Measurements from ENCODE around the gene CTTN. TPM values are rescaled to one million over a fixed set of nuclear protein-coding genes. Genes with fewer than 3 reads are reported as not detected.

Gene CTTN
- total RNA-seq, 1 experiment from 2014 or later, result 448 TPM

DNA sequence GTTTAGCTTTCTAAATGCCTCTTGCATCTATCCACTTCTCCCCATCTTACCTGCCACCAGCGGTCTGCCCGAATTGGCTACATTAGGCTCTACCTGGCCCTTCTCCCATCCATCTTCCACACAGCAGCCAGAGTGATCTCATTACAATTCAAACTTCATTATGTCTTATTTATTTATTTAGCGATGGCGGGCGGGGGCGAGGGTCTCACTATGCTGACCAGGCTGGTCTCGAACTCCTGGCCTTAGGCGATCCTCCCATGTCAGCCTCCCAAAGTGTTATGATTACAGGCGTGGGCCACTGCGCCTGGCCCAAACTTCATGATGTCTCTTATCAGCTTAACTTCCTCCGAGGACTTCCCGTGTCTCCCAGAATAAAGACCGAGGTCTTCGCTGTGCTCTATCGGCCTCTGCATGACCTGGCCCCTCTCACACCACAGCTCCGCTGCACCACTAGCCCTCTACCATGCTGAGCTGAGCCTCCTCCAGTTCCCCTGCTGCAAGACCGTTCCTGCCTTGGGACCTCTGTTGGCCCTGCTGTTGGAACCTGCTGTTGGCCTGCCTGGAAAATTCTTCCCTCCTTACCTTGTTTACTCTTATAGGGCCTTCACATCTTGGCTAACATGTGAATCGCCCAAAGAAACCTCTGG, 870 bp upstream of the CTTN start:
- BruUV-seq (replicated peaks), result TSS peak; percentile 48
- no peak for DNase-seq
- intact Hi-C loops (cut with micrococcal nuclease; ENCODE audit: unreplicated experiment), result no loop called here
- Mint-ChIP-seq H3K27ac (ENCODE audit: unreplicated experiment) (peak overlapping the region; percentile 97), H3K36me3 (ENCODE audit: insufficient read depth, unreplicated experiment) (peaks cover 57% of the 10 kb centered on the region), H3K4me3 (ENCODE audit: low read depth, unreplicated experiment) (peak overlapping the region; percentile 99), H3K9me3 (ENCODE audit: low read depth, unreplicated experiment) (no peaks in the 10 kb centered on the region), H3K4me1 (ENCODE audit: low read depth, unreplicated experiment) (peaks cover 19% of the 10 kb centered on the region), H3K27me3 (ENCODE audit: unreplicated experiment) (no peaks in the 10 kb centered on the region)
- no peak for TF ChIP-seq CTCF (IDR thresholded peaks at IDR 0.05; ENCODE audit: unreplicated experiment)
- CTCF ChIA-PET, result no interaction called here

DNA sequence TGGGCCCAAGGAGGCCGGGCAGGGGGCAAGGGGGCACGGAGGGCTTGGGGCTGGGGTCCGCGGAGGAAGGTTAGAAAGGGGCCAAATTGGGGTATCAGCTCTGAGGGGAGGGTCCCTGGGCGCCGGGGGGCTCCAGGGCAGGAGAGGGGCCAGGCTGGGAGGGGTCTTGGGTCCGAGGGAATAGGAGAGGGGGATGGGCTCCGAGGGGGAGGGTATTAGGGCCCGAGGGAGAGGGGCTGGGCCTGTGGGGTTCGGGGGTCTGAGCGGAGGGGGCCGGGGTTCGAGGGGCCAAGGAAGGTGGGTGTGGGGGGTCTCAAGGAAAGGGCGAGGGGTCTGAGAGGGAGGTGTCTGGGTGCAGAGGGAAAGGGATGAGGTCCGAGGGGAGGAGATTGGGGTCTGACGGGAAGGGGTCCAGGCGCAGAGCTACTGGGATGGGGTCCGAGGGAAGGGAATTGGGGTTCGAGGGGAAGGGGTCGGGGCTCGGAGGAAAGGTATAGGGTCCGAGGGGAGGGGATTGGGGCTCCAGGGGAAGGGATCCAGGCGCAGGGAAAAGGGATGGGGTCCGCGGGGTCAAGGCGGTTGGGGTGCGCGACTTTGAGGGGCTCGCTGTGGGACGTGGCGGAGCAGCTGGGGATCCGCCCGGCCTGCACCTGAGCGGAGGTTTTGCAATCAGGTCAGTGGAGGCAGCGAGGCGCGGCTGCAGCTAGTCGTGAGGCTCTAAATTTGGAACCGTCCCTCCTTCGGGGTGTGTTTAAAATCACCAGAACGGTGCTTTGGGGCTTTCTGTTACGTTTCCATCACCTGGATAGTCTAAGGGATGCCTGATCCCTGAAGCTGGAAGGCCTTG, 728 bp downstream of the CTTN start:
- Mint-ChIP-seq H3K4me1 (ENCODE audit: low read depth, unreplicated experiment) (peaks cover 24% of the 10 kb centered on the region), H3K9me3 (ENCODE audit: low read depth, unreplicated experiment) (no peaks in the 10 kb centered on the region), H3K27ac (ENCODE audit: unreplicated experiment) (peak overlapping the region; percentile 96), H3K4me3 (ENCODE audit: low read depth, unreplicated experiment) (peak overlapping the region; percentile 99), H3K27me3 (ENCODE audit: unreplicated experiment) (no peaks in the 10 kb centered on the region), H3K36me3 (ENCODE audit: insufficient read depth, unreplicated experiment) (peaks cover 63% of the 10 kb centered on the region)
- TF ChIP-seq CTCF (IDR thresholded peaks at IDR 0.05; ENCODE audit: unreplicated experiment), result no peak
- intact Hi-C loops (cut with micrococcal nuclease; ENCODE audit: unreplicated experiment), result no loop called here
- peak; percentile 43 for DNase-seq
- CTCF ChIA-PET, result interaction anchor here (0.6 kb wide), 1 partner anchor 9 kb away, joined by 6 read pairs; no protein-coding TSS in a partner anchor
- no TSS peak for BruUV-seq (replicated peaks)

GRCh38 chr11:70399681-70400112, 1.4 kb downstream of the CTTN start:
- peaks cover 24% of the 10 kb centered on the region for H3K4me1 Mint-ChIP-seq (ENCODE audit: low read depth, unreplicated experiment)
- no peak for TF ChIP-seq CTCF (IDR thresholded peaks at IDR 0.05; ENCODE audit: unreplicated experiment)
- DNase-seq, result peak; percentile 89
- BruUV-seq (replicated peaks), result no TSS peak
- H3K4me3 Mint-ChIP-seq (ENCODE audit: low read depth, unreplicated experiment), result peak overlapping the region; percentile 99
- CTCF ChIA-PET, result no interaction called here
- peak overlapping the region; percentile 96 for H3K27ac Mint-ChIP-seq (ENCODE audit: unreplicated experiment)
- intact Hi-C loops (cut with micrococcal nuclease; ENCODE audit: unreplicated experiment), result no loop called here
- H3K36me3 Mint-ChIP-seq (ENCODE audit: insufficient read depth, unreplicated experiment), result peaks cover 65% of the 10 kb centered on the region
- H3K27me3 Mint-ChIP-seq (ENCODE audit: unreplicated experiment), result no peaks in the 10 kb centered on the region
- no peaks in the 10 kb centered on the region for H3K9me3 Mint-ChIP-seq (ENCODE audit: low read depth, unreplicated experiment)

DNA sequence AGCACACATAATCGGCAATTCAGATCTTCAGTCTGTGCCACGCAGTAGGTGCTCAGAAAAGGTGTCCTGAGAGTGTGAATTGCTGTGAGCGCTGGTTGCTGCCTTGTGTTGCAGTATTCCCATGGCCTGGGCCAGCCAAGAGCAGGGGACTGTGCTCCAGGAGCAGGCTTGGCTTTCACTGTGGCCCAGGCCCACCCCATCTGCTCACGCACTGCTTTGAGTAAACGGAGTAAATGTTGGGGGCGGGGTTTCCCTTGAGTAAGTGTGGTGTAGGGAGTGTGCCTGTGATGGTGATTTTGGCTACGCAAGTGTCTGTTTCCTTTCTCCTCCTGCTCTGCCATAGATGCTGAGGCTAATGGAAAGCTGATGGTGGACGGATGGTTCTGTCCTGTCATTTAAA, 2.3 kb downstream of the CTTN start:
- no peak for TF ChIP-seq CTCF (IDR thresholded peaks at IDR 0.05; ENCODE audit: unreplicated experiment)
- Mint-ChIP-seq H3K4me1 (ENCODE audit: low read depth, unreplicated experiment) (peaks cover 24% of the 10 kb centered on the region), H3K27me3 (ENCODE audit: unreplicated experiment) (no peaks in the 10 kb centered on the region), H3K9me3 (ENCODE audit: low read depth, unreplicated experiment) (no peaks in the 10 kb centered on the region), H3K27ac (ENCODE audit: unreplicated experiment) (no peak overlapping the region), H3K4me3 (ENCODE audit: low read depth, unreplicated experiment) (peak overlapping the region; percentile 99), H3K36me3 (ENCODE audit: insufficient read depth, unreplicated experiment) (peaks cover 71% of the 10 kb centered on the region)
- CTCF ChIA-PET, result no interaction called here
- intact Hi-C loops (cut with micrococcal nuclease; ENCODE audit: unreplicated experiment), result no loop called here
- DNase-seq, result no peak
- BruUV-seq (replicated peaks), result no TSS peak

Data from Calu3 (cell line).